ENCODE measurements around the gene COX19.
A peak's percentile ranks its signal among the peaks of the same experiment; 100 is the strongest.

COX19 gene

DNA sequence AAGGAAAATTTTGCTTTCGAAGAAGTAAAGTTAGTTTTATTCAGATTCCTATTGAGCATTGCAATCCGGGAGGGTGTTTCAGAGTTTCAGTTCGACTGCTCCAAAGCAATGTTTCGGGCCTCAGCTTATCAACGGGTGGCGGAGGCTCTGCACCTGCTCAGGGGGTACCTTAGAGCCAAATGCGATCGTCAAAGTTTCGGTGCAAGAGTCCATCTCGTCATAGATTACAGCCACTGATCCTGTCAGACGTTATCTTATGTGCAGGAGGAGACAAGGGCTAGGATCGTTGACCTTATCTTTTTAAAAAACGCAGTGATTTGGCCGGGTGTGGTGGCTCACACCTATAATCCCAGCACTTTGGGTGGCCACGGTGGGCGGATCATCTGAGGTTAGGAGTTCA lies 3.8 kb upstream of the COX19 start:
- DNase-seq (ENCODE audit: low spot score) (no peak), FAIRE-seq (no peak)

DNA sequence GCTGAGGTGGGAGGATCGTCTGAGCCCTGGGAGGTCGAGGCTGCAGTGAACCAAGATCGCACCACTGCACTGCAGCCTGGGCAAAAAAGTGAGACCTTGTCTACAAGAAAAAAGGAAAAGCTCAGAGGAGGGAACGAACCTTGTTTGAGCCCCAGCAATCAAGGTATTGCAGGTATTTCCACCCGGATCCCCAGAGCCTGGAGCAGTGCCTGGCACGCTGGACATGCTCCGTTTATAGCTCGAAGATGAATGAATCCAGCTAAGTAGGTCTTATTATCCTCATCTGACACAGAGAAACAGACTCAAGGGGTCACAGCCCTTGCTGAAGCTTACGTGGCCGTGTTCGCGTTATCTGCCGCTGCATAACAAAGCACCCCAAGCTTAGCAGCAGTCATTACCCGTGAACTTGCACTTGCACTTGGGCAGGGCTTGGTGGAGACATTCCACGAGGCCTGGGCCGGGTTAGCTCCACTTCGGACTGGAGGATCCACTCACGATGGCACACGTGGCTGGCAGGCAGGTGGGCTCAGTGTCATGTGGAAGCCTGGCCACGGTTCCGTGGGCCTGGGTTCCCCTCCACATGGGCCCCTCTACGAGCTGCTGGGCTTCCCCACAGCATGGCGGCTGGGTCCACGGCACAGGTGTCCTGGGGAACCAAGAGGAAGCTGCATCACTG lies 3.2 kb upstream of the COX19 start:
- FAIRE-seq, result no peak

DNA sequence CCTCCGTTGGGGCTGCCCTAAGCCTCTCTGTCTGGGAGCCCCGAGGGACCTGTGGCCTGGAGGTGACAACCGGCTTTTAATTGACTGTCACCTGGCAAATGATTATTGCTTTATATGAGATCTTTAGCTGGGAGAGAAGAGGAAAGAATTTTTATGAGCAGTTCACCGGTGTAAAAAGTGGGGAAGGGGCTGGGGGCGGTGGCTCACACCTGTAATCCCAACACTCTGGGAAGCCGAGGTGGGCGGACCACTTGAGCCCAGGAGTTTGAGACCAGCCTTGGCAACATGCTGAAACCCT lies 2.6 kb upstream of the COX19 start:
- no peak for FAIRE-seq

More for the DNA sequence above, 3.2 kb upstream of the COX19 start:
- DNase-seq (ENCODE audit: low spot score), result no peak

DNA sequence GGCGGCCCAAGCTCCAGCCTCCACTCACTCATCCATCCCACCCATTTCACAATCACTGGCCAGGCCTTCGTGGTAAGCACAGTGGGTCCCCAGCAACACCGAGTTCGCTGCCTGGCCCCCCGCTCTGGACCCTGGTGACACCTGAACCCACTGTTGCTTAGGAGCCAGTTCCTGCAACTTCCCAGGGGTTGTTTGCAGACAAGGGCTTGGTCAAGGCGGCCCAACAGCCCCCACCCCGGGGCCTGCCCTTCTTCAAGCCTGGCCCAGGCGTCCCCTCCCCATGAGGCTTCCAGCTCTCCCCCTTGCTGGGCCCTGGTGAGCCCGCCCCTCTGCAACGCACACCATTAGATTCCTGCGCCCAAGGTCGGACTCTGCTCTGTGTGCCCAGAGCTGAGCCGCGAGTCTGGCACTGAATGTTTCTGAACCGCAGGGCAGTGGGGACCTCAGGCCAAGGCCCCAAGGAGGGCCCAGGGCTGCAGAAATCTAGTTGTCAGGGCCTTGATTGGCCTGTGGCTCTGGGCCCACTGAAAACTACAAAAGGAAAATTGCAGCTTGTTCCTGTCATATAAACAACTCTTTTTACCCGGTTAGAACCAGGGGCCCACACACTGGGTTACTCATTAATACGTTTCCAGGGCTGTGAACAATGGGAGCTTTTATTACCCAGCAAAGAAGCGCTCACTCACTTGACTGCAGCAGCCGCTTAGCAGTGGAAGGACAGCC lies 2.1 kb upstream of the COX19 start:
- no peak for FAIRE-seq
- peak; percentile 13 for DNase-seq (ENCODE audit: low spot score)

More for the DNA sequence above, 2.6 kb upstream of the COX19 start:
- DNase-seq (ENCODE audit: low spot score), result no peak

DNA sequence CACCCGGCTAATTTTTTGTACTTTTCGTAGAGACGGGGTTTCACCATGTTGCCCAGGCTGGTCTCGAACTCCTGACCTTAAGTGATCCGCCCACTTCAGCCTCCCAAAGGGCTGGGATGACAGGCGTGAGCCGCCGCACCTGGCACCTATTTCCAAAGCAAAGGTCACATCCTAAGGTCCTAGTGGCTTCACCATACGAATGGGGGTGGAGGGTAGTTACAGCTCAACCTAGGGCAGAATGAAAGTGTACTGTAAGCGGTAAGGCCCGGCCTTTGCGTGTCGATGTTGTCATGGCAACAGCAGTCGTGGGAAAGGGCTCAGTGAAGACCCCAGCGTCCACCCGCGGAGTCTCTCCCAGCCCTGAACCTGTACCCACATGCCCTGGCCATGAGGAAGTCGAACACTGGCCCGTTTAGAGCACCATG lies 1.6 kb upstream of the COX19 start:
- DNase-seq (ENCODE audit: low spot score) (no peak), FAIRE-seq (no peak)

DNA sequence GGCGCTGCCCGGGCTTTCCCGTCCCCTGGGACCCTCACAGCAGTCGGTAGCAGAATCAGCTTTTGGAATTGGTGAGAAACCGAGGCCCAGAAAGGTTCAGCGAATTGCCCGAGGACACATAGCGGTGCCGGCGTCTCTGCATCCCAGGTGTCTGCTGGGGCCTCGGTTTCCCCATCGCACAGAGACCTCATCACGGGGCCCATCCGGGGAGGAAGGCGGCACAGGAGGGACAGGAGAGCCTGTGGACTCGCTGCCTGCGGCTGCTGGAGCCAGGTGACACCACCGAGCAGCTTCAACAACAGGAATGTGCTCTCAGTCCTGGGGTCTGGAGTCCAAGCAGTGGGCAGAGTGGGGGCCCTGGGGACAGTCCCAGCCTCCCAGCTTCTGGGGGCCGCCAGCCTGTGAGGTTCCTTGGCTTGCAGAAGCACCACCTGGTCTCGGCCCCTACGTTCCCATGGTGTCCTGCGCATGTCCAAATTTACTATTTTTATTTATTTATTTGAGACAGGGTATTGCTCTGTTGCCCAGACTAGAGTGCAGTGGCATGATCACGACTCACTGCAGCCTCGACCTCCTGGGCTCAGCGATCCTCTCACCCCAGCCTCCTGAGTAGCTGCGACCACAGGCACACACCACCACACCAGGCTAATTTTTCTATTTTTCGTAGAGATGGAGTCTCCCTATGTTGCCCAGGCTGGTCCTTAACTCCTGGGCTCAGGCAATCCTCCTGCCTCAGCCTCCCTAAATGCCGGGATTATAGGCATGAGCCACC lies 539 bp upstream of the COX19 start:
- DNase-seq (ENCODE audit: low spot score), result no peak
- FAIRE-seq, result no peak

DNA sequence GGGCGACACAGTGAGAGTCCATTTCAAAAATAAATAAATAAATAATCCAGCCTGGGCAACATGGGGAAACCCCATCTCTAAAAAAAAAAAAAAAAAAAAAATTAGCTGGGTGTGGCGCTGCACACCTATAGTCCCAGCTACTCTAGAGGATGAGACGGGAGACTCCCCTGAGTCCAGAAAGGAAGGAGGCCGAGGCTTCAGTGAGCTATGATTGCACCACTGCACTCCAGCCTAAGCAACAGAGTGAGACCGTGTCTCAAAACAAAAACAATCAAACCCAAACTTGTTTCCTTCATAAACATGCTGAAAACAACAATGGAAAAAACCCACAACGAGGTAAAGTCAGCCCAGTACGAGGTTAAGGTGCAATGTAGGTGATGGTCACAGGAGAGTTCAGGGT lies 1.2 kb downstream of the COX19 start:
- FAIRE-seq, result no peak
- peak; percentile 4 for DNase-seq (ENCODE audit: low spot score)

DNA sequence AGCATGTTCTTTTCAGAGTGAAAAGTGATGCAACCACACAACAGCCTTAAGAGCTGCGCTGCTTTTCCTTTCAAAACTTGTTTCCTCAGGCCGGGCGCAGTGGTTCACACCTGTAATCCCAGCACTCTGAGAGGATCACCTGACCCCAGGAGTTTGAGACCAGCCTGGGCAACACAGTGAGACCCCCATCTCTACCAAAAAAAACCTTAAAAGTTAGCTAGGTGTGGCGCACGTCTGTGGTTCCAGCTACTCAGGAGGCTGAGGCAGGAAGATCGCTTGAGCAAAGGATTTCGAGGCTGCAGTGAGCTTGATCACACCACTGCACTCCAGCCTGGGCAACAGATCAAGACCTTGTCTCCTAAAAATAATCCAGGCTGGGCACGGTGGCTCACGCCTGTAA lies 2.0 kb downstream of the COX19 start:
- FAIRE-seq, result no peak
- no peak for DNase-seq (ENCODE audit: low spot score)

DNA sequence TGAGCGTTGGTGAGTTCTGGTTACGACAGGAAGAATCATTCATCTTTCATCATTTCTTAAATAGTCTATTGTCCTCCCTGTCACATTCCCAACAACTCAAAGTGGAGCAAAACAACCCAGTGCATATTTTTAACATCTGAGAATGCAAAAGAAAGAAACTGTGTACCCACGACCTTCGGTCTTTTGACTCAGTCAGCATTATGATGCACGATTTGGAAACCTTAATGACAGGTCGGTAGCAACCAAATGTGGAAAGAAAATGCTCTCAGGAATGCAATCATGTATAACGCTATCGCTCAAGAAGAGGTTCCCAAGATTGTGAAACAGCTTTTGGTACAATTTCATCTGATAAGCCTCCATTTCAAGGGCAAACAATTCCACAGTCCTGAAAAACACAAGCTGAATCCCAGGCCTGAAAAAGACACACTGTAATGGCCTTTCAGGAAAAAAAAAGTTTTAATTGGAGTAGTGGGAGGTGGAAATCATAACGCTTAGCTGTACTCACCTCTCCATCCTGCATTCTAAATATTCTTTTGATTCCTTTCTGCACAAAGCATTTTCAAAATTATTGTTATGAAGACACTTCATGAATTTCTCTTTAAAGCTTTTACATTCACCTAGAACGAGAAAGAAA lies 2.6 kb downstream of the COX19 start:
- FAIRE-seq (no peak), DNase-seq (ENCODE audit: low spot score) (no peak)

DNA sequence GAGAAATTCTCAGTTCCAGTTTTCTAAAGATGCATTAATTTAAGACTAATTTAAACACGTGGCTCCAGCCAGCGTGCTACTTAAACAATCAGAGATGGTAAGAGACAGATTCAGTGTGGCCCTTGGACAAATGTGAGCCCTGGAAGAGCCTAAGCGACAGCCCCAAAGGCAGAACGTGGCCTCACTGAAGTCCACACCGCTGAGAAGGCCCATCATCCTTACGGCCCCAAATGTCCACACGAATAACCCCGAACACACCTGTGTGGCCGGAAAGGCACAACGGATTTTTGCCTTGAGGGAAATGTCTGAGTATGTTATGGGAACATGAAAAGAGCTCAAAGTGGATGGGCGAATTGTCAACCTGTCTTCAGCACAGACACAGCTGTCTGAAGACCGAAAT lies 3.2 kb downstream of the COX19 start:
- DNase-seq (ENCODE audit: low spot score), result no peak
- FAIRE-seq, result no peak

DNA sequence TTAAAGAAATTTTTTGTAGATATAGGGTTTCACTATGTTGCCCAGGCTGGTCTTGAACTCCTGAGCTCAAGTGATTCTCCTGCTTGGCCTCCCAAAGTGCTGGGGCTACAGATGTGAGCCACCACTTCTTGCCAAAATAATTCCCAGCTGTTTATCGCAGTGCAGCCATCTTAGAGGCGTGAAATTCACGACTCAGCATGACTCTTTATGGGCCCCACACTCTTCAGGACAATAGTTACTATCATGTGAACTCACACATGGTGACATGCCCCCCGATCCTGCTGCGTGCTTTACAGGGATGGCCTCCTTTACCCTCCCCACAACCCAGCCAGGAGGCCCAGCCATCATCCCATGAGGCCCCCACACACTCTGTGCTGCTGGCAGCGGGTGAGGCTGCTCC lies 4.6 kb downstream of the COX19 start:
- DNase-seq (ENCODE audit: low spot score) (no peak), FAIRE-seq (no peak)

DNA sequence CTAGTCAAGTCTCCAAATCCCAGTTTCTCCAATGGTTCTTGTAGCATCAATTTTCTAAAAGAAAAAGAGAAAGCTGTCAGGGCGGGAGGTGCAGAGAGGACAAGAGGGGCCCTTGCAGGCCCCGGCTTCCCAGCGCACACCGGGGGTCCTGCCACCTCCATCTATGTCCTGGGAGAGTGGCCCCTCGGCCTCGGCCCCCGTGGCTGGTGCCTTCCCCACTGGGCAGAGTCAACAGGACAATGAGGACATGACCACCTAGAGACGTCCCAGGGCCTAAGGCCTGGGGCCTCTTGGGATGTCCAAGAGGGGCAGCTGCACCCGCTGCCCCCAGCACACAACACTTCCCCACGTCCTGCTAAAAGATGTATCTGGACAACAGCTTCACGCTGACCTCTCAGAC lies 5.9 kb downstream of the COX19 start:
- no peak for DNase-seq (ENCODE audit: low spot score)
- FAIRE-seq, result no peak

DNA sequence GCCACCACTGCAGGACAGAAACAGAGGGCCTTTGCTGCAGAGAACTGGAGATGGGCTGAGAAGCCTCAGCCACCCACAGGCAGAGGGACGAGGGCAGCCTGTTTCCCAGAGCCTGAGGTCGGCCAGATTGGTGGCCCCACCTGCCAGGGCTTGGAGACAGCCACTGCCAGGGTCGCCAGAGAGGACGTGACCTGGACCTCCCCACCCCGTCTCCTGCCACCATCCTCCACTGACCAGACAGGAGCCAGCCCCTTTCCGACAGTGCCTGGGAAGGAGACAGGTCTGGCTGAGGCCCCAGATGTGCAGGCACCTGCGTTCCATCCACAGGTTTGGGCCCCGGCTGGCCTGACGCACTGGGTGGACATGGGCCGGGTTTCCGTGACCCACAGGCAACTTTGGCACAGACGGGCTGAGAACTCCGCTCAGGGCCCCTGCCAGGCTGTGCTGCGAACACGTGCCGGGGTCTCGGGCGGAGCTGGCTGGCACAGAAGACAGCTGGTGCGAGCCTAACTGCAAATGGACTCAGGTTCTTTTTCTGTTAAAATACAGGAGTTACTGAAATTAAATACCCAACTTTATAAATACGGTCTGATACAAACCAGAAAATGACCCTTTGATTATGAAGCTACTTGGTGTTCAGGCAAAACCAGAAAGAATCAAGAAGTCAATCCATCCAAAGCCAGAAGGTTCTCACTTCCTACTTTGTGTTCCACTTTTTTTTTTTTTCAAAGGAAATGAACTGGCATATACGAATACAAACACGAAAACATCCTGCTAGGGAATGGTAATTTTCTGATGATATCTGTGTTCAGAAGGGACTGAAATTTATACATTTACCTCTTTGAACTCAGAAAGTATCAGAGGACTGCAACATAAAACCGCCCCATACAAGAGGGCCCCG lies 6.9 kb downstream of the COX19 start:
- FAIRE-seq (no peak), DNase-seq (ENCODE audit: low spot score) (no peak)

DNA sequence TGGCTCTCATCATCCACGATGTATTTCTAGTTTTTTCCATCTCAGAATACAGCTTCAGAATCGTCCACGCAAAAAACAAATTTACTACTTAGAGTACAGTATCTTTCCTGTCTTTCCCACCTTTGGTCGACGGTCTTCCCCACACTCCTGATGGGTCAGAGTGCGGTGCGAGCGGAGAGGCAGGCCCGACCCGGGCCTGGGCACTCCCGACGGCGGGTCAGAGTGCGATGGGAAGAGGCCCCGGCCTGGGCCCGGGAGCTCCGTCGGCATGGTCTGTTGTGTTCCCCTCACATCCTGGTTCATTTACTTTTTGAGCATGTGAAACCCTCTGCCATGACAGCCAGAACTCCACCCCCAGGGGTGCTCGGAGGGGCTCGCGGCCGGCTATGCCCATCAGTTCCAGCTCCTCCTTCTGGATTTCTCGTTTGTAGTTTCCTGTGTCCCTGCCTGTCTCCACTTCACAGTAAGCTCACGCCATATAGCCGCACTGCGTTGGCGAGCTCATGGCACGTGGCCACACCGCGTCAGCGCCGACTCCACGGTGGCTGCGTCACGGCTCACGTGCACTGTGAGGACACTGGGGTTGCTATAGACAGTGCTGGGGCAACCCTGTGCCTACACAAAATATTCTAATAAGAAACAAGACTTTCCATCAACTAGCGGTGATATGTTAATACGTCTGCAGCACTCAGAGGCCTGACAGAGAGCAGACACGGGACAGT lies 7.8 kb downstream of the COX19 start:
- FAIRE-seq (no peak), DNase-seq (ENCODE audit: low spot score) (no peak)

DNA sequence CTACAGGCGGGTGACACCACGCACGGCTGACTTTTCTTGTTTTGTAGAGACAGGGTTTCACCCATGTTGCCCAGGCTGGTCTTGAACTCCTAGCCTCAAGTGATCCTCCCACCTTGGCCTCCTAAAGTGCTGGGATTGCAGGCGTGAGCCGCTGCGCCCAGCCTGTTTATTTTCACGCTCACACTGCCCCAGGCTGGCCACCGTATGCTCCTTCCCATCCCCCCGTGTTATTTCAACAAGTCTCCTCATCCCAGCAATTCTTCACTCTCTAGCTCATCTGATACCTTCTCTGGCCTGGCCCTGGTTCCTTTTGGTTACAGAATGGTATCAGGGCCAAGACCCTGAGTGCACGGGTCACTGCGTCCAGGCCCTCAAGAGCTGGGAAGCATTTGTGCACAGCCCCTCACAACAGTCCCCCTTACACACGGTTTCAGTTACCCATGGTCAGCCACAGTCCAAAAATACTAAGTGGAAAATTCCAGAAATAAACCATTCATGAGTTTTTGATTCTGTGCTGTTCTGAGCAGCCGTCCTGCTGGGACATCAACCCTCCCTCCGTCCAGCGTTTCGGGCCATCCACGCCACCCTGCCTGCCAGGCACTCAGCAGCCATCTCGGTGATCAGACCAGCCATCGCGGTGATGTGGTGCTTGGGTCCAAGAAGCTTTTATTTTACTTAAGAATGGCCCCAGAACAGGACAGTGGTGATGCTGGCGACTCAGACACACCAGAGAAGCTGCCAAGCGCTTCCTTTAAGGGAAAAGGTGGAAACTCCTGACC lies 8.9 kb downstream of the COX19 start:
- no peak for DNase-seq (ENCODE audit: low spot score)
- FAIRE-seq, result no peak

DNA sequence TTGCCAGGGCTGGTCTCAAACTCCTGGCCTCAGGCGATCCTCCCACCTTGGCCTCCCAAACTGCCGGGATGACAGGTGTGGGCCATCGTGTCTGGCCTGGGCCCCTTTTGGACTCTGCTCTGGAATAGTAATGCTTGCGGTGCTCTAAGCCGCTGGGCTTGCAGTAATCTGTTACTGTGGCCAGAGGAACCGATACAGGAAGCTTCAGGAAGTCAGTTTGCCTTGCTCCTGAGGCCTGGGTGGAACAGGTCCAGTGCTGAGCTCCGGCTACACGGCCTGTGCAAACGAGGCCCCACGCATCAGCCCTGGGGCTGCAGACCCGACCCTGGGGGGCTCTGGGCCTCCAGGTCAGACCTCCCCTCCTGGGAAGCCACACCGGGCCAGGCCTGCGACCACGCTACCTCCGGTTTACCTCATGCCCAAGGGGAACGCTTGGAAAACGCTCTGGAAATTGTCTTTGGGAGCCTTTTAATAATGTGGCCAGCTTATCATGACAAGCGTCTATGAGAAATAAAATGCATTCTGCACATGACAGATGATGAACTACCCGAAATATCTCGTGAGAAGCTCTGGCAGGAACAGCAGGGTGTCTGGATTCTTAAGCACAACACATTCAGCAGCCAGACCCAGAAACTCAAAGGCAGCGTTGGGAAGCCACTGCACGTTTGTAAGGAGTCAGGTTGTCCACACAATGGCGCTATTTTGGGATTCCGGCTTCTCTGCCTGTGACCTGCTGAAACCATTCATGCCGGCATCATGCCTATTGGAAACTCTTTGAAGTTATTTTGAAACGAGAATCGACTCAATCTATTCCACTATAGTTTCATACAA lies 10.7 kb downstream of the COX19 start:
- no peak for FAIRE-seq
- no peak for DNase-seq (ENCODE audit: low spot score)

DNA sequence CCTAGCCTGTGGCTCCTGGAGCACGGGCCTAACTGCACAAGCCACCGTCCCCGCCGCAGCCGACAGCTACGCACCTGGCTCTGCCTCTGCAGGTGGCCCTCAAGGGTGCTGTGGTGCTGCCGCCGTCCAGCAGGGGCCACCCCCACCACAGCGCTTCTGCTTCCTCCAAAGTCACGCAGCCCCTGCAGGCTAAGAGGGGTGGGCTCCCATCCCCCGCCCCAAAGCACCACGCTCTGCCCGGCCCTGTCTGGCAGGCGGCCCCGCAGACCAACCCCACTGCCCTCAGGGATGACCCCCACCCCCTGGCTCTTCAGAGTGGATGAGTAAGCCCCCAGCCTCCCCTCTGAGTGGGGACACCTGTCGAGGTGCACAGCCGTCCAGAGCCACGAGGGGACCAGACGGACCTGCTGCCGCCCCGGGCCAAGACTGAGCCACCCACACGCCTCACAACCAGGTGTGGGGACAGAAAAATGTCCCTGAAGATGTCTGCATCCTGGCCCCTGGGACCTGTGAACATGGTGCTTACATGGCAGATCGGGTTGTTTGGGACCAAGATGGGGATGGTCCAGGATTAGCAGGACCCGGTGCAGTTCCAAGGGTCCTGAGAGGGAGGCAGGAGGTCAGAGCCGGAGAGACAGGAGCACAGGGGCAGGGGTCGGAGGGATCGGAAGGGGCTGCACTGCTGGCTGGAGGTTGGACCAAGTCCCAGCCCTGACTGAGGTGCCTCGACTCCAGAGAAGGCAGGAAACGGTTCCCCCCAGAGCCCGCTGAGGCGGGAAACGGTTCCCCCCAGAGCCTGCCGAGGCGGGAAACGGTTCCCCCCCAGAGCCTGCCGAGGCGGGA lies 11.9 kb downstream of the COX19 start:
- no peak for DNase-seq (ENCODE audit: low spot score)
- no peak for FAIRE-seq
